GM19328 (cell line): ENCODE measurements around the gene CPSF4L.
"Not testable (repeated sequence)": the region's sequence is repeated elsewhere in the genome, so short reads cannot be mapped to it uniquely, and the experiment has no call there.

Experiments
- ATAC-seq: cut with Tn5 transposase; IDR thresholded peaks from one replicate; pipeline ENCODE4 v1.9.1; 2021; ENCODE audit warnings: mild to moderate bottlenecking, moderate library complexity; ENCODE audit not compliant: unreplicated experiment

The CPSF4L gene

GRCh38 chr17:73269791-73270190 is 8.1 kb upstream of the CPSF4L start:
- ATAC-seq, result no peak

DNA sequence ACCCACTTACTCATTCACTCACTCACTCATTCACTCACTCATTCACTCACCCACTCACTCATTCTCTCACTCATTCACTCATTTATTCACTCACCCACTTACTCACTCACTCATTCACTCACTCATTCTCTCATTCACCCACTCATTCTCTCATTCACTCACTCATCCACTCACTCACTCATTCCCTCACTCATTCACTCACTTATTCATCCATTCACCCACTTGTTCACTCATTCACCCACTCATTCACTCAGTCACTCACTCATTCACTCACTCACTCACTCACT is 7.6 kb upstream of the CPSF4L start:
- ATAC-seq, result no peak

GRCh38 chr17:73268582-73269328 is 7.1 kb upstream of the CPSF4L start:
- no peak for ATAC-seq

GRCh38 chr17:73267648-73268537 is 6.2 kb upstream of the CPSF4L start:
- ATAC-seq, result no peak

- ATAC-seq, result no peak
These were observed 5.1 kb upstream of the CPSF4L start for GRCh38 chr17:73266796-73267195.

DNA sequence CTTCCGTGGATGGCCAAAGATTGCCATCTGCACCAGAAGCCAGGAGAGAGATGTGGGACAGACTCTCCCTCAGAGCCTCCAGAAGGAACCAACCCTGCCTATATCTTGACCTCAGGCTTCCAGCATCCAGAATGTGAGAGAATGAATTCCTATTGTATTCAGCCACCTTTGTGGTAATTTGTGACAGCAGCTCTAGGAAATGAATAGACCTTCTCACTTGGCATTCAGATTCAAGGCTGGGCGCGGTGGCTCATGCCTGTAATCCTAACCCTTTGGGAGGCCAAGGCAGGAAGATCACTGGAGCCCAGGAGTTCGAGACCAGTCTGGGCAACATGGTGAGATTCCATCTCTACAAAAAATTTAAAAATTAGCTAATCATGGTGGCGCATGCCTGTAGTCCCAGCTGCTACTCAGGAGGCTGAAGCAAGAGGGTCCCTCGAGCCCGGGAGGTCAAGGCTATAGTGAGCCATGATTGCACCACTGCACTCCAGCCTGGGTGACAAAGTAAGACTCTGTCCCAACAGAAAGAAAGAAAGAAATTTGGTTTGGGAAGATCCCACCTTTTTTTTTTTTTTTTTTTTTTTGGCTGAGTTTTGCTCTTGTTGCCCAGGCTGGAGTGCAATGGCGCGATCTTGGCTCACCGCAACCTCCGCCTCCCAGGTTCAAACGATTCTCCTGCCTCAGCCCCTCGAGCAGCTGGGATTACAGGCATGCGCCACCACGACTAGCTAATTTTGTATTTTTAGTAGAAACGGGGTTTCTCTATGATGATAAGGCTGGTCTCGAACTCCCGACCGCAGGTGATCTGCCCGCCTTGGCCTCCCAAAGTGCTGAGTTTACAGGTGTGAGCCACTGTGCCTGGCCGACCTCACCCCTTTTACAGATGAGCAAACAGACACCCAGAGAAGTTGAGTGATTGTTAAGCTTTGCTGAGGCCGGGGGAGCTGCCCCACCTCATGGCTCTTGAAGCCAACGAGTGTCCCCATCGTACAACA is 4.3 kb upstream of the CPSF4L start:
- no peak for ATAC-seq

GRCh38 chr17:73264448-73264847 is 2.8 kb upstream of the CPSF4L start:
- ATAC-seq, result not testable (repeated sequence)

- ATAC-seq, result no peak
These were observed 1.3 kb upstream of the CPSF4L start for GRCh38 chr17:73262676-73263642.

- ATAC-seq, result no peak
These were observed 434 bp upstream of the CPSF4L start for GRCh38 chr17:73261952-73262675.

- no peak for ATAC-seq
These were observed 4.2 kb downstream of the CPSF4L start for GRCh38 chr17:73257516-73257915.

DNA sequence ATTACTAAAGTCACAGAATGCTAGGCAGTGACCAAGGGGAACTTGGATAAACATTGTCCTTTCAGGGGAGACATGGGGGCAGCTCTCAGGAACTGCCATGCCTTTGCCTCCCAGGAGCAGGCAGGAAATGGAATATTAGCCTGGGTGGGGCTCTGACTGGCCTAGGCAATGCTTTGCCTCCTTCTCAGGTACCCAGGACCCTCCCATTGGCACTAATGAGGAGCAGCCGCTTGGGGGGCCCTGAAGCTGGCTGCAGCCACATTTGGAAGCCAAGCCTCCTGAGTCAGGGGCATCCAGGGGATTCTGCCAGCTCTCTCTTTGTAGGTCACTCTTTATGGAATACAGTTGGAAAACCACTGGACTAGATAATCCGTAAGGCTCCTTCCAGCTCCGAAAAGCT is 5.5 kb downstream of the CPSF4L start:
- ATAC-seq, result no peak

DNA sequence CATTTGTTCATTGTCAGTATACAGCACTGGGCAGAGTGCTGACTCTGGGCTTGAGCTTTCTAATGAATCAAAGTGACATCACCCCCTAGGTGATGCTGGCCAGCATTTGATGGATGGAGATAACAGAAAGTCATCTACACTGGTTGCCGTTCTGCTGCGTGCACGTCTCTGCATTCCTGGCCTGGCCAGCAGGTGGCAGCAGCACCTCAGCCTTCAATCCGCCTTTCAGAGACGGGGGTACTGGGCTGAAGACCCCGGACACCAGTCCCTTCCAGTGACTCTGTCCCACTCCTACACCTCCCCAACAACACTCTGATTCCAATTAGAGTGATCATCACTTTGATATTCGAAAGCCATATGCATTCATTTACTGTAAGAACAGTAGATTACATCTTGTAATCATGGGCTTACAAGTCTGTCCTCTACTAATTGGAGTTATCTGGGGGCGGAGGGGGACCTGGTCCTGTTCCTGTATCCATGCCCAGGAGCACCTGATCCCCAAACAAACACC is 6.0 kb downstream of the CPSF4L start:
- no peak for ATAC-seq

DNA sequence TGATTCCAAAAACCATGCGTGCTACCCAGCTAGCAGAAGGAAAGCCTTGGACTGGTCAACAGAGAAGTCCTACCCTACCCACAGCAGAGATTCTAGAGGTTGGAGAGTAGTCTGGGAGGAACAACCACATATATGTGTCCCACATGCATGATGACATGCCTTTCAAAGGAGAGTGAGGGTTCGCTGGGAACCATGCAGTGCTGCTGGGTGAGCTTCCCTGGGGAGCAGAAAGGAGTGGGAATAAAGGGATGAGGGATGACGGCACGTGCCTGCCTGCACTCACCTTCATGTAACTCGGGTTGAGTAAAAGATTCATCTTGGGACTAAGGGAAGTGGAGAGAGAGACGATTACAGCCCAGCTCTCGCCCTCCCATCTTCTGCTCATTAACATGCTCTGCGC is 9.8 kb downstream of the CPSF4L start:
- no peak for ATAC-seq

- no peak for ATAC-seq
These were observed 10.6 kb downstream of the CPSF4L start for GRCh38 chr17:73250851-73251640.

GRCh38 chr17:73249700-73250099 is 12.0 kb downstream of the CPSF4L start:
- no peak for ATAC-seq

DNA sequence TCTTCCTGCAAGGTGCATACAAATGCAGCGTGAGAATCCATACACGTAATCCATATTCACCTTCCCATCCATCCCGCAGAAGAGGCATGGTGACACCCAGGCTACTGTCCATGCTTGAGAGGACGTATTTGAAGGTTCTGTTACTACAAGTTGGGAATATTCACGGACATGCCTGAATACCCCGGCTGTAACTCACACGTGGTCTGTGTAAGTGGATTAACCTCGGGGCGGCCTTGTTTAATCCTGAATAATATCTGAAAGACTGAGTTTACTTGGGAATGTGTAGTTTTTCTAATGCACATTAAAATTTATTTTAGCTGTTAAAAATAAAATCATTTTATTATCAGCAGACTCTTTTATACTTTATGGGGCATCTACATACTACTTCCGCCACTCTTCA is 13.1 kb downstream of the CPSF4L start:
- ATAC-seq, result no peak

GRCh38 chr17:73247726-73248125 is 14.0 kb downstream of the CPSF4L start:
- no peak for ATAC-seq

GRCh38 chr17:73240561-73240960 is 21.1 kb downstream of the CPSF4L start:
- ATAC-seq, result no peak
